ENCODE data around the gene MET.

MET gene

DNA sequence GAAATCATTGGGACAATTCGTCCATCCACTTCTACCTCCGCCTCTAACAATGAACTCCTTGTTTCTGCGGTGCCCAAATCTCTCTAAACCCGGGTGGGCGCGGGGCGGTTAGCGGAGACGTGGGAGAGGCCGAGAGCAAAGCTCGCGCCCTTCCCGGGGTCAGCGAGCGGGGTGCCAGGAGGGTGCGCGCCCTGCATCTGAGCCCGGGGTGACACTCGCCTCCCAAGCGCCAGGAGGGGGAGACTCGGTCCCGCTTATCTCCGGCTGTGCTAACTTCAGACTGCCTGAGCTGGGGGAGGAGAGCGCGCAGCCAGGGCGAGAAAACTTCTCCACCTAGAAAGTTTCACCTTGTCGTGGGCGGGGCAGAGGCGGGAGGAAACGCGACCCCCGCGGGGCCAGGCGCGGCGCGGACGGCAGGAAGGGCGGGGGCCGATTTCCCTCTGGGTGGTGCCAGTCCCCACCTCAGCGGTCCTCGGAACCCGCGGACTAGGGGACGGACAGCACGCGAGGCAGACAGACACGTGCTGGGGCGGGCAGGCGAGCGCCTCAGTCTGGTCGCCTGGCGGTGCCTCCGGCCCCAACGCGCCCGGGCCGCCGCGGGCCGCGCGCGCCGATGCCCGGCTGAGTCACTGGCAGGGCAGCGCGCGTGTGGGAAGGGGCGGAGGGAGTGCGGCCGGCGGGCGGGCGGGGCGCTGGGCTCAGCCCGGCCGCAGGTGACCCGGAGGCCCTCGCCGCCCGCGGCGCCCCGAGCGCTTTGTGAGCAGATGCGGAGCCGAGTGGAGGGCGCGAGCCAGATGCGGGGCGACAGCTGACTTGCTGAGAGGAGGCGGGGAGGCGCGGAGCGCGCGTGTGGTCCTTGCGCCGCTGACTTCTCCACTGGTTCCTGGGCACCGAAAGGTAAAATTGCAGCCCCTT, at the start of gene MET (continued):
- TF ChIP-seq, protein P1, sequence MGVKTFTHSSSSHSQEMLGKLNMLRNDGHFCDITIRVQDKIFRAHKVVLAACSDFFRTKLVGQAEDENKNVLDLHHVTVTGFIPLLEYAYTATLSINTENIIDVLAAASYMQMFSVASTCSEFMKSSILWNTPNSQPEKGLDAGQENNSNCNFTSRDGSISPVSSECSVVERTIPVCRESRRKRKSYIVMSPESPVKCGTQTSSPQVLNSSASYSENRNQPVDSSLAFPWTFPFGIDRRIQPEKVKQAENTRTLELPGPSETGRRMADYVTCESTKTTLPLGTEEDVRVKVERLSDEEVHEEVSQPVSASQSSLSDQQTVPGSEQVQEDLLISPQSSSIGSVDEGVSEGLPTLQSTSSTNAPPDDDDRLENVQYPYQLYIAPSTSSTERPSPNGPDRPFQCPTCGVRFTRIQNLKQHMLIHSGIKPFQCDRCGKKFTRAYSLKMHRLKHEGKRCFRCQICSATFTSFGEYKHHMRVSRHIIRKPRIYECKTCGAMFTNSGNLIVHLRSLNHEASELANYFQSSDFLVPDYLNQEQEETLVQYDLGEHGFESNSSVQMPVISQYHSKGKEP (tag by site-specific recombination; IDR thresholded peaks at IDR 0.05): no peak
- TF ChIP-seq ZSCAN16 (tag by site-specific recombination; IDR thresholded peaks at IDR 0.05): no peak
- no peak for TF ChIP-seq ZFP3 (tag by site-specific recombination; IDR thresholded peaks at IDR 0.05; ENCODE audit: low read depth)
- no peak for TF ChIP-seq ELK4 (IDR thresholded peaks at IDR 0.05; ENCODE audit: borderline replicate concordance, low read depth, low read length)
- TF ChIP-seq ZNF600 (tag by site-specific recombination; IDR thresholded peaks at IDR 0.05): 0 out of 2 replicates have a peak, but pooled peaks have one; percentile 36
- TF ChIP-seq, protein P2, sequence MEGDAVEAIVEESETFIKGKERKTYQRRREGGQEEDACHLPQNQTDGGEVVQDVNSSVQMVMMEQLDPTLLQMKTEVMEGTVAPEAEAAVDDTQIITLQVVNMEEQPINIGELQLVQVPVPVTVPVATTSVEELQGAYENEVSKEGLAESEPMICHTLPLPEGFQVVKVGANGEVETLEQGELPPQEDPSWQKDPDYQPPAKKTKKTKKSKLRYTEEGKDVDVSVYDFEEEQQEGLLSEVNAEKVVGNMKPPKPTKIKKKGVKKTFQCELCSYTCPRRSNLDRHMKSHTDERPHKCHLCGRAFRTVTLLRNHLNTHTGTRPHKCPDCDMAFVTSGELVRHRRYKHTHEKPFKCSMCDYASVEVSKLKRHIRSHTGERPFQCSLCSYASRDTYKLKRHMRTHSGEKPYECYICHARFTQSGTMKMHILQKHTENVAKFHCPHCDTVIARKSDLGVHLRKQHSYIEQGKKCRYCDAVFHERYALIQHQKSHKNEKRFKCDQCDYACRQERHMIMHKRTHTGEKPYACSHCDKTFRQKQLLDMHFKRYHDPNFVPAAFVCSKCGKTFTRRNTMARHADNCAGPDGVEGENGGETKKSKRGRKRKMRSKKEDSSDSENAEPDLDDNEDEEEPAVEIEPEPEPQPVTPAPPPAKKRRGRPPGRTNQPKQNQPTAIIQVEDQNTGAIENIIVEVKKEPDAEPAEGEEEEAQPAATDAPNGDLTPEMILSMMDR (tag by site-specific recombination; IDR thresholded peaks at IDR 0.05): peak; percentile 97
- TF ChIP-seq ZNF146 (tag by site-specific recombination; IDR thresholded peaks at IDR 0.05): peak; percentile 23; the same call in 1 of the 2 replicates
- TF ChIP-seq, protein P3, sequence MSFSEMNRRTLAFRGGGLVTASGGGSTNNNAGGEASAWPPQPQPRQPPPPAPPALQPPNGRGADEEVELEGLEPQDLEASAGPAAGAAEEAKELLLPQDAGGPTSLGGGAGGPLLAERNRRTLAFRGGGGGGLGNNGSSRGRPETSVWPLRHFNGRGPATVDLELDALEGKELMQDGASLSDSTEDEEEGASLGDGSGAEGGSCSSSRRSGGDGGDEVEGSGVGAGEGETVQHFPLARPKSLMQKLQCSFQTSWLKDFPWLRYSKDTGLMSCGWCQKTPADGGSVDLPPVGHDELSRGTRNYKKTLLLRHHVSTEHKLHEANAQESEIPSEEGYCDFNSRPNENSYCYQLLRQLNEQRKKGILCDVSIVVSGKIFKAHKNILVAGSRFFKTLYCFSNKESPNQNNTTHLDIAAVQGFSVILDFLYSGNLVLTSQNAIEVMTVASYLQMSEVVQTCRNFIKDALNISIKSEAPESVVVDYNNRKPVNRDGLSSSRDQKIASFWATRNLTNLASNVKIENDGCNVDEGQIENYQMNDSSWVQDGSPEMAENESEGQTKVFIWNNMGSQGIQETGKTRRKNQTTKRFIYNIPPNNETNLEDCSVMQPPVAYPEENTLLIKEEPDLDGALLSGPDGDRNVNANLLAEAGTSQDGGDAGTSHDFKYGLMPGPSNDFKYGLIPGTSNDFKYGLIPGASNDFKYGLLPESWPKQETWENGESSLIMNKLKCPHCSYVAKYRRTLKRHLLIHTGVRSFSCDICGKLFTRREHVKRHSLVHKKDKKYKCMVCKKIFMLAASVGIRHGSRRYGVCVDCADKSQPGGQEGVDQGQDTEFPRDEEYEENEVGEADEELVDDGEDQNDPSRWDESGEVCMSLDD (tag by site-specific recombination; IDR thresholded peaks at IDR 0.05): peak; percentile 51; the same call in 1 of the 2 replicates
- TF ChIP-seq ZNF776 (tag by site-specific recombination; IDR thresholded peaks at IDR 0.05; ENCODE audit: borderline replicate concordance): no peak
- peak; percentile 45; the same call in 1 of the 2 replicates for TF ChIP-seq PRDM4 (tag by site-specific recombination; IDR thresholded peaks at IDR 0.05)
- no peak for TF ChIP-seq ZNF214 (tag by site-specific recombination; IDR thresholded peaks at IDR 0.05; ENCODE audit: borderline replicate concordance)
- TF ChIP-seq BCL11B (tag by site-specific recombination; IDR thresholded peaks at IDR 0.05; ENCODE audit: low read depth): peak; percentile 68; the same call in 1 of the 2 replicates
- TF ChIP-seq MYNN (tag by site-specific recombination; IDR thresholded peaks at IDR 0.05; ENCODE audit: borderline replicate concordance): no peak
- TF ChIP-seq ZNF362 (tag by site-specific recombination; IDR thresholded peaks at IDR 0.05): 0 out of 2 replicates have a peak, but pooled peaks have one; percentile 31
- TF ChIP-seq KLF7 (tag by site-specific recombination; IDR thresholded peaks at IDR 0.05; ENCODE audit: borderline replicate concordance): peak; percentile 95
- peak; percentile 96 for TF ChIP-seq KLF8 (tag by site-specific recombination; IDR thresholded peaks at IDR 0.05)
- TF ChIP-seq ZNF670 (tag by site-specific recombination; IDR thresholded peaks at IDR 0.05; ENCODE audit: low read depth): no peak
- no peak for TF ChIP-seq ZNF112 (tag by site-specific recombination; IDR thresholded peaks at IDR 0.05)
- TF ChIP-seq GLIS1 (tag by site-specific recombination; IDR thresholded peaks at IDR 0.05): peak; percentile 78
- TF ChIP-seq ZNF639 (tag by site-specific recombination; IDR thresholded peaks at IDR 0.05): no peak
- TF ChIP-seq ZBTB48 (tag by site-specific recombination; IDR thresholded peaks at IDR 0.05): peak; percentile 16; the same call in 1 of the 2 replicates
- peak; percentile 89 for TF ChIP-seq ZNF24 (tag by site-specific recombination; IDR thresholded peaks at IDR 0.05)
- no peak for TF ChIP-seq ZNF114 (tag by site-specific recombination; IDR thresholded peaks at IDR 0.05)
- peak; percentile 98 for TF ChIP-seq ZFHX2 (tag by site-specific recombination; conservative IDR thresholded peaks at IDR 0.05)
- TF ChIP-seq HOXC10 (CRISPR knock-in tag; IDR thresholded peaks at IDR 0.05): 0 out of 2 replicates have a peak, but pooled peaks have one; percentile 21
- TF ChIP-seq ZBTB20 (tag by site-specific recombination; IDR thresholded peaks at IDR 0.05): peak; percentile 74

Data from HEK293 (cell line).